ENCODE measurements around the gene C11orf98.

- TF ChIP-seq CTCF (IDR thresholded peaks at IDR 0.05; ENCODE audit: low read depth, low read length, poor library complexity, severe bottlenecking) (no peak), EZH2phosphoT487 (IDR thresholded peaks at IDR 0.05; ENCODE audit: borderline replicate concordance, low read length) (no peak)
Observed at GRCh38 chr11:62677156-62677555, 12.1 kb upstream of the C11orf98 start.
